ENCODE results near the gene DHRSX. TPM values are rescaled to one million over a fixed set of nuclear protein-coding genes. Genes with fewer than 3 reads are reported as not detected.

DHRSX gene
- 10 to 100 TPM; 24.2 to 37.1 TPM for total RNA-seq

- no peak for TF ChIP-seq POLR2AphosphoS5 (IDR thresholded peaks at IDR 0.05)
- TF ChIP-seq CTCF (IDR thresholded peaks at IDR 0.05) = no peak
- TF ChIP-seq POLR2A (IDR thresholded peaks at IDR 0.05) = peak; percentile 14
- Histone ChIP-seq H3K4me3 (peak within 1 kb of the TSS; percentile 89 to 95), H3K27me3 (replicated peaks; ENCODE audit: insufficient read depth) (no peaks in the 10 kb centered on the region), H3K36me3 (no peaks in the 10 kb centered on the region), H3K27ac (peak within 1 kb of the TSS; percentile 91 to 96), H3K9me3 (no peaks in the 10 kb centered on the region), H3K4me1 (replicated peaks) (peaks cover 9% of the 10 kb centered on the region)
- intact Hi-C loops (cut with DNase I) = no loop called here
- no peak for DNase-seq (ENCODE audit: low spot score)
- WGBS = 6% methylated on average over 14 of the region's 57 CpGs
Observed at GRCh38 chrX:2500803-2501558, at the start of gene DHRSX, which contains the start of gene ZBED1. Gene DHRSX (minus strand): TSS chrX:2500976. CDS start chrX:2500925, 51 bp downstream. Gene ZBED1 (minus strand): TSS chrX:2500976. CDS start chrX:2490719, 10,257 bp downstream.

GRCh38 chrX:2549876-2550275, 49.1 kb upstream of the DHRSX start:
- Histone ChIP-seq H3K27me3 (replicated peaks; ENCODE audit: insufficient read depth) (no peaks in the 10 kb centered on the region), H3K4me1 (replicated peaks) (no peaks in the 10 kb centered on the region), H3K36me3 (no peaks in the 10 kb centered on the region), H3K27ac (no peak overlapping the region), H3K9me3 (no peaks in the 10 kb centered on the region), H3K4me3 (no peak overlapping the region)
- intact Hi-C loops (cut with DNase I) = loop anchor here (10.0 kb wide), 1 partner anchor 315 kb away; no protein-coding TSS in a partner anchor
- WGBS = 24% methylated on average over 7 of the region's 7 CpGs
- no peak for DNase-seq (ENCODE audit: low spot score)
- TF ChIP-seq POLR2A (IDR thresholded peaks at IDR 0.05) (no peak), CTCF (IDR thresholded peaks at IDR 0.05) (no peak), POLR2AphosphoS5 (IDR thresholded peaks at IDR 0.05) (no peak)

GRCh38 chrX:2548711-2549423, 48.1 kb upstream of the DHRSX start:
- Histone ChIP-seq H3K9me3 (no peaks in the 10 kb centered on the region), H3K4me1 (replicated peaks) (no peaks in the 10 kb centered on the region), H3K4me3 (no peak overlapping the region), H3K27me3 (replicated peaks; ENCODE audit: insufficient read depth) (no peaks in the 10 kb centered on the region), H3K36me3 (no peaks in the 10 kb centered on the region), H3K27ac (no peak overlapping the region)
- WGBS = 60% methylated on average over 11 of the region's 11 CpGs
- DNase-seq (ENCODE audit: low spot score) = no peak
- intact Hi-C loops (cut with DNase I) = no loop called here
- TF ChIP-seq CTCF (IDR thresholded peaks at IDR 0.05) = no peak
- no peak for TF ChIP-seq POLR2AphosphoS5 (IDR thresholded peaks at IDR 0.05)
- no peak for TF ChIP-seq POLR2A (IDR thresholded peaks at IDR 0.05)

- Histone ChIP-seq H3K36me3 (no peaks in the 10 kb centered on the region), H3K4me1 (replicated peaks) (no peaks in the 10 kb centered on the region), H3K27ac (no peak overlapping the region), H3K9me3 (no peaks in the 10 kb centered on the region), H3K4me3 (no peak overlapping the region), H3K27me3 (replicated peaks; ENCODE audit: insufficient read depth) (no peaks in the 10 kb centered on the region)
- 77% methylated on average over 4 of the region's 4 CpGs for WGBS
- DNase-seq (ENCODE audit: low spot score) = no peak
- no peak for TF ChIP-seq CTCF (IDR thresholded peaks at IDR 0.05)
- no peak for TF ChIP-seq POLR2A (IDR thresholded peaks at IDR 0.05)
- no peak for TF ChIP-seq POLR2AphosphoS5 (IDR thresholded peaks at IDR 0.05)
- intact Hi-C loops (cut with DNase I) = no loop called here
Observed at GRCh38 chrX:2547736-2548135, 47.0 kb upstream of the DHRSX start.

Data from prostate gland (tissue), 2 donors.